GM19463 (cell line): ENCODE results near the gene PCBP1.
"Not testable (repeated sequence)": the region's sequence is repeated elsewhere in the genome, so short reads cannot be mapped to it uniquely, and the experiment has no call there.

Experiments
- ATAC-seq: cut with Tn5 transposase; IDR thresholded peaks from one replicate; pipeline ENCODE4 v1.9.1; 2021; ENCODE audit warnings: mild to moderate bottlenecking, moderate library complexity; ENCODE audit not compliant: unreplicated experiment

PCBP1 gene

GRCh38 chr2:70080610-70081200 lies 6.6 kb upstream of the PCBP1 start:
- ATAC-seq, result no peak

GRCh38 chr2:70081221-70081620 lies 6.1 kb upstream of the PCBP1 start:
- no peak for ATAC-seq

GRCh38 chr2:70083344-70084156 lies 3.7 kb upstream of the PCBP1 start:
- ATAC-seq, result peak; percentile 57

GRCh38 chr2:70084973-70085710 lies 2.1 kb upstream of the PCBP1 start:
- peak; percentile 17 for ATAC-seq

- no peak for ATAC-seq
These were observed 1.5 kb upstream of the PCBP1 start for GRCh38 chr2:70085711-70086277.

GRCh38 chr2:70086278-70086837 lies 919 bp upstream of the PCBP1 start:
- ATAC-seq, result peak; percentile 28

GRCh38 chr2:70087702-70088597 lies 673 bp downstream of the PCBP1 start:
- no peak for ATAC-seq

GRCh38 chr2:70088598-70089219 lies 1.4 kb downstream of the PCBP1 start:
- ATAC-seq, result no peak

- no peak for ATAC-seq
These were observed 2.1 kb downstream of the PCBP1 start for GRCh38 chr2:70089220-70089982.

GRCh38 chr2:70089983-70090525 lies 2.8 kb downstream of the PCBP1 start:
- no peak for ATAC-seq

- ATAC-seq, result no peak
These were observed 3.5 kb downstream of the PCBP1 start for GRCh38 chr2:70090706-70091334.

GRCh38 chr2:70091364-70091763 lies 4.1 kb downstream of the PCBP1 start:
- ATAC-seq, result no peak

GRCh38 chr2:70091816-70092215 lies 4.5 kb downstream of the PCBP1 start:
- no peak for ATAC-seq

- not testable (repeated sequence) for ATAC-seq
These were observed 5.4 kb downstream of the PCBP1 start for GRCh38 chr2:70092576-70093243.

- ATAC-seq, result no peak
These were observed 7.1 kb downstream of the PCBP1 start for GRCh38 chr2:70094171-70094977.

- ATAC-seq, result peak; percentile 92
These were observed 7.9 kb downstream of the PCBP1 start for GRCh38 chr2:70094978-70095719.
